B cell (primary cell): ENCODE data around the gene MPZL2. TPM values are rescaled to one million over a fixed set of nuclear protein-coding genes. Genes with fewer than 3 reads are reported as not detected.

Experiments used
- ATAC-seq: fragments of 200-7000 bp; cut with Tn5 transposase; one replicate; pipeline ENCODE4 v1.10.0; 2021; ENCODE audit warnings: low read depth, mild to moderate bottlenecking, moderate number of reproducible peaks, moderate library complexity
- CTCF ChIA-PET: fragments of 350-600 bp; sonication (Branson Sonifier 250); formaldehyde crosslinking; loops from one replicate; lab custom pipeline; 2021; ENCODE audit warnings: antibody characterized with exemption, inconsistent platforms; lab: Charles Lee
- POLR2A ChIA-PET: fragments of 350-600 bp; sonication (Branson Sonifier 250); formaldehyde crosslinking; loops from one replicate; lab custom pipeline; 2021; ENCODE audit warnings: antibody characterized with exemption; lab: Charles Lee
- DNase-seq: peaks from one replicate; pipeline ENCODE4 v3.0.0; 2013
- H2AFZ ChIP-seq: 2 replicates; pipeline ENCODE4 v1.6.1; 2012; ENCODE audit warnings: mild to moderate bottlenecking, low read depth, low read length; ENCODE audit not compliant: insufficient read depth, poor library complexity, severe bottlenecking
- H3K27ac ChIP-seq, 2 donors: 1 replicate in 1 of 2; 2 replicates in 1 of 2; pipeline ENCODE4 v1.5.1; 2012 to 2013; ENCODE audit warnings: low read length in 2 of 2, mild to moderate bottlenecking in 2 of 2, moderate library complexity in 1 of 2
- H3K27me3 ChIP-seq, 4 experiments: fragments of 200-600 bp in 1 of 4; sonication (generic) in 1 of 4; replicated peaks in 1 of 4; 1 replicate in 2 of 4; 2 replicates in 2 of 4; pipeline versions ENCODE4 v1.6.1 to v1.7.0; 2013 to 2016; ENCODE audit warnings: low read length in 3 of 4, mild to moderate bottlenecking in 2 of 4, mixed read lengths in 1 of 4, moderate library complexity in 1 of 4; ENCODE audit not compliant: insufficient read depth in 4 of 4, control insufficient read depth in 3 of 4; ENCODE audit errors: control extremely low read depth in 1 of 4
- H3K36me3 ChIP-seq, 2 experiments: replicated peaks in 1 of 2; 1 replicate in 1 of 2; 2 replicates in 1 of 2; pipeline versions ENCODE4 v1.6.1 to v1.7.1; 2013; ENCODE audit warnings: low read length in 1 of 2; ENCODE audit not compliant: insufficient read depth in 2 of 2, control insufficient read depth in 1 of 2; ENCODE audit errors: control extremely low read depth in 1 of 2, extremely low read depth in 1 of 2
- H3K4me1 ChIP-seq, 2 donors: fragments of 200-600 bp in 1 of 2; sonication (generic) in 1 of 2; 1 replicate in 1 of 2; 2 replicates in 1 of 2; pipeline versions ENCODE4 v1.5.1 to v1.6.1; 2013 to 2017; ENCODE audit warnings: low read length in 2 of 2; ENCODE audit not compliant: control insufficient read depth in 2 of 2, insufficient read depth in 2 of 2
- H3K4me2 ChIP-seq: replicated peaks from 2 replicates; pipeline ENCODE3; 2012; ENCODE audit warnings: mild to moderate bottlenecking, low read depth, low read length; ENCODE audit not compliant: poor library complexity, severe bottlenecking
- H3K4me3 ChIP-seq, 5 experiments: fragments of 200-600 bp in 1 of 5; sonication (generic) in 1 of 5; 1 replicate in 3 of 5; 2 replicates in 2 of 5; pipeline versions ENCODE4 v1.5.1 to v1.7.0; 2011 to 2016; ENCODE audit warnings: low read length in 4 of 5, mild to moderate bottlenecking in 4 of 5, low read depth in 2 of 5, control low read depth in 1 of 5, moderate library complexity in 1 of 5; ENCODE audit not compliant: insufficient read depth in 1 of 5; ENCODE audit errors: control extremely low read depth in 1 of 5, extremely low read depth in 1 of 5
- H3K79me2 ChIP-seq: fragments of 200-600 bp; sonication (generic); one replicate; pipeline ENCODE4 v1.6.0; 2016; ENCODE audit warnings: low read length; ENCODE audit not compliant: control insufficient read depth, insufficient read depth
- H3K9ac ChIP-seq: fragments of 200-600 bp; sonication (generic); 2 replicates; pipeline ENCODE4 v1.6.1; 2017; ENCODE audit warnings: mild to moderate bottlenecking, low read length, moderate library complexity
- H3K9me3 ChIP-seq, 3 donors: one replicate each; pipeline versions ENCODE4 v1.6.1 to v1.7.1; 2013; ENCODE audit warnings: low read length in 2 of 3; ENCODE audit not compliant: control insufficient read depth in 2 of 3, insufficient read depth in 1 of 3; ENCODE audit errors: control extremely low read depth in 1 of 3
- H4K20me1 ChIP-seq: 2 replicates; pipeline ENCODE4 v1.6.0; 2012; ENCODE audit warnings: mild to moderate bottlenecking, low read length; ENCODE audit not compliant: insufficient read depth, control insufficient read depth, poor library complexity, severe bottlenecking
- H3K27ac Mint-ChIP-seq: one replicate; pipeline ENCODE4 v1.8.0; 2021; ENCODE audit warnings: mixed read lengths
- H3K27me3 Mint-ChIP-seq: one replicate; pipeline ENCODE4 v1.8.0; 2021; ENCODE audit warnings: mixed read lengths
- H3K4me1 Mint-ChIP-seq: one replicate; pipeline ENCODE4 v1.8.0; 2021; ENCODE audit warnings: mixed read lengths
- H3K4me3 Mint-ChIP-seq: one replicate; pipeline ENCODE4 v1.8.0; 2021; ENCODE audit warnings: mixed read lengths
- H3K9me3 Mint-ChIP-seq: one replicate; pipeline ENCODE4 v1.8.0; 2022; ENCODE audit warnings: mixed read lengths; ENCODE audit not compliant: insufficient read depth
- CTCF ChIP-seq: fragments of 200-600 bp; IDR thresholded peaks from one replicate; pipeline ENCODE4 v1.8.0; 2022; ENCODE audit warnings: antibody characterized with exemption, mild to moderate bottlenecking
- EZH2 ChIP-seq: IDR thresholded peaks from 2 replicates; pipeline ENCODE4 v1.6.1; 2012; ENCODE audit warnings: borderline replicate concordance, low read depth, mild to moderate bottlenecking, moderate library complexity, low read length; ENCODE audit not compliant: insufficient read depth, poor library complexity, severe bottlenecking
- WGBS: methylation state at CpG from one replicate; pipeline ENCODE4 v1.1.5; 2013; ENCODE audit warnings: missing lambda C conversion rate; ENCODE audit not compliant: insufficient coverage; 5-methylcytosine and 5-hydroxymethylcytosine counted together
- intact Hi-C: fragments of 100-400 bp; cut with micrococcal nuclease; formaldehyde crosslinking; loops from one replicate; pipeline ENCODE4 v1.10.0; 2022
- polyA plus RNA-seq: library from polyadenylated mRNA; depleted of rRNA; stranded (reverse); fragments of >200 nt; gene quantifications from 2 replicates; pipeline ENCODE4 v1.2.3, GENCODE V29; 2012
- total RNA-seq, 2 donors: library from RNA; stranded (reverse); fragments of 120-200 nt in 1 of 2; gene quantifications; 1 replicate in 1 of 2; 2 replicates in 1 of 2; pipeline versions ENCODE4 v1.2.3 to v1.2.4, GENCODE V29; 2013 to 2022

MPZL2 gene
- total and polyA plus RNA-seq, 2 donors (not counting 1 experiment from before 2014, with no cell fraction given), result 1.2 TPM; not detected in 1

- no peak within 1 kb of the TSS for H3K27ac Mint-ChIP-seq
- peak within 1 kb of the TSS in 1 of 5 experiments; percentile 15 for H3K4me3 ChIP-seq
- no peak within 1 kb of the TSS for H3K9ac ChIP-seq
- no peak within 1 kb of the TSS for H3K4me2 ChIP-seq
- H3K9me3 Mint-ChIP-seq, result no peaks in the 10 kb centered on the region
- no peaks in the 10 kb centered on the region for H3K9me3 ChIP-seq
- H3K27me3 ChIP-seq, result no peaks in the 10 kb centered on the region
- TF ChIP-seq EZH2 (no peak), CTCF (no peak)
- no peaks in the 10 kb centered on the region for H3K36me3 ChIP-seq
- H4K20me1 ChIP-seq, result no peaks in the 10 kb centered on the region
- CTCF ChIA-PET, result interaction anchor here (1.4 to 2.0 kb wide), 2 partner anchors 9 to 106 kb away, joined by 4 to 7 read pairs; no protein-coding TSS in a partner anchor
- H3K27ac ChIP-seq, result no peak within 1 kb of the TSS
- peak within 1 kb of the TSS; percentile 29 for H2AFZ ChIP-seq
- H3K4me1 Mint-ChIP-seq, result peaks cover 11% of the 10 kb centered on the region
- no peak for ATAC-seq
- 64% methylated on average over 5 of the region's 8 CpGs for WGBS
- POLR2A ChIA-PET, result no interaction called here
- no peak within 1 kb of the TSS for H3K4me3 Mint-ChIP-seq
- peaks cover 5% of the 10 kb centered on the region for H3K27me3 Mint-ChIP-seq
- no peaks in the 10 kb centered on the region for H3K79me2 ChIP-seq
- no peak for DNase-seq
- intact Hi-C loops, result no loop called here
- peaks cover 4 to 5% of the 10 kb centered on the region in 2 donors for H3K4me1 ChIP-seq
Observed at GRCh38 chr11:118304568-118305248, 40.6 kb upstream of the MPZL2 start, which contains the start of gene CD3E. TSS of gene CD3E (plus strand) at chr11:118304730. CDS start at chr11:118304953, 223 bp downstream.

GRCh38 chr11:118304227-118304567 lies 40.1 kb upstream of the MPZL2 start:
- Mint-ChIP-seq H3K27me3 (peaks cover 5% of the 10 kb centered on the region), H3K4me3 (no peak overlapping the region), H3K27ac (no peak overlapping the region), H3K4me1 (peaks cover 11% of the 10 kb centered on the region), H3K9me3 (no peaks in the 10 kb centered on the region)
- 0% methylated on average over 1 of the region's 1 CpG for WGBS
- ChIA-PET CTCF (interaction anchor here (2.0 kb wide), 1 partner anchor 9 kb away, joined by 7 read pairs; no protein-coding TSS in a partner anchor), POLR2A (no interaction called here)
- H4K20me1 ChIP-seq, result no peaks in the 10 kb centered on the region
- ATAC-seq (no peak), DNase-seq (no peak)
- no peaks in the 10 kb centered on the region for H3K36me3 ChIP-seq
- H2AFZ ChIP-seq, result peak overlapping the region; percentile 20
- intact Hi-C loops, result no loop called here
- peaks cover 4 to 5% of the 10 kb centered on the region in 2 donors for H3K4me1 ChIP-seq
- no peak overlapping the region for H3K4me2 ChIP-seq
- no peak overlapping the region for H3K9ac ChIP-seq
- H3K9me3 ChIP-seq, result no peaks in the 10 kb centered on the region
- no peak overlapping the region for H3K4me3 ChIP-seq
- H3K27me3 ChIP-seq, result no peaks in the 10 kb centered on the region
- no peaks in the 10 kb centered on the region for H3K79me2 ChIP-seq
- no peak overlapping the region for H3K27ac ChIP-seq
- TF ChIP-seq CTCF, result no peak
- no peak for TF ChIP-seq EZH2
